PC-9 (cell line): ENCODE measurements around the gene ITM2C. TPM values are rescaled to one million over a fixed set of nuclear protein-coding genes. Genes with fewer than 3 reads are reported as not detected.

Experiments used
- BruUV-seq: library from RNA; stranded (reverse); fragments of 400-500 nt; replicated peaks from 2 replicates; lab custom pipeline; 2021; lab: Mats Ljungman, UMichigan
- CTCF ChIA-PET: fragments of 300-600 bp; sonication (Branson Sonifier 250); formaldehyde crosslinking; loops from one replicate; lab custom pipeline; 2022; ENCODE audit warnings: antibody characterized with exemption; lab: Charles Lee
- POLR2A ChIA-PET: fragments of 300-600 bp; sonication (Branson Sonifier 250); formaldehyde crosslinking; loops from one replicate; lab custom pipeline; 2022; ENCODE audit warnings: antibody characterized with exemption; ENCODE audit not compliant: unreplicated experiment; lab: Charles Lee
- DNase-seq, 2 experiments: peaks; one replicate each; pipeline versions ENCODE4 v3.0.0 to v3.0.0-alpha.2; 2015 to 2022; ENCODE audit warnings: mixed read lengths in 1 of 2
- H2AFZ ChIP-seq: fragments of 200-600 bp; sonication (generic); 2 replicates; pipeline ENCODE4 v1.8.1; 2017; ENCODE audit warnings: antibody characterized with exemption
- H3F3A ChIP-seq: fragments of 200-600 bp; sonication (generic); 2 replicates; pipeline ENCODE4 v1.8.1; 2017; ENCODE audit warnings: antibody characterized with exemption, mild to moderate bottlenecking, low read depth; ENCODE audit not compliant: insufficient read depth
- H3K27ac ChIP-seq: fragments of 200-600 bp; sonication (generic); 2 replicates; pipeline ENCODE4 v1.6.1; 2016; ENCODE audit warnings: mixed run types
- H3K27me3 ChIP-seq: fragments of 200-600 bp; sonication (generic); 2 replicates; pipeline ENCODE4 v1.6.1; 2016; ENCODE audit warnings: low read depth, mixed run types; ENCODE audit not compliant: insufficient read depth
- H3K36me3 ChIP-seq: fragments of 200-600 bp; sonication (generic); 2 replicates; pipeline ENCODE4 v1.6.1; 2016; ENCODE audit warnings: low read depth, mixed run types
- H3K4me1 ChIP-seq: fragments of 200-600 bp; sonication (generic); replicated peaks from 2 replicates; pipeline ENCODE4 v1.6.1; 2016; ENCODE audit warnings: mixed run types; ENCODE audit not compliant: insufficient read depth
- H3K4me2 ChIP-seq: fragments of 200-600 bp; sonication (generic); 2 replicates; pipeline ENCODE4 v1.6.1; 2017; ENCODE audit warnings: mixed run types
- H3K4me3 ChIP-seq: fragments of 200-600 bp; sonication (generic); 2 replicates; pipeline ENCODE4 v1.6.1; 2016; ENCODE audit warnings: mixed run types
- H3K79me2 ChIP-seq: fragments of 200-600 bp; sonication (generic); 2 replicates; pipeline ENCODE4 v1.6.1; 2017; ENCODE audit warnings: low read depth, mixed run types
- H3K9me2 ChIP-seq: fragments of 200-600 bp; sonication (generic); 2 replicates; pipeline ENCODE4 v1.8.1; 2017; ENCODE audit warnings: mild to moderate bottlenecking; ENCODE audit not compliant: insufficient read depth
- H3K9me3 ChIP-seq: fragments of 200-600 bp; sonication (generic); 2 replicates; pipeline ENCODE4 v1.8.1; 2016; ENCODE audit warnings: low read depth; ENCODE audit not compliant: insufficient read depth
- H4K20me1 ChIP-seq: fragments of 200-600 bp; sonication (generic); 2 replicates; pipeline ENCODE4 v1.8.1; 2017; ENCODE audit not compliant: insufficient read depth
- EZH2 ChIP-seq: fragments of 200-600 bp; sonication (generic); IDR thresholded peaks from 2 replicates; pipeline ENCODE4 v1.8.0; 2017; ENCODE audit warnings: antibody characterized with exemption, low read depth
- intact Hi-C: fragments of 100-400 bp; cut with micrococcal nuclease; formaldehyde crosslinking; loops from one replicate; pipeline ENCODE4 v1.10.0; 2022; ENCODE audit not compliant: unreplicated experiment
- total RNA-seq: library from RNA; stranded (reverse); gene quantifications from 2 replicates; pipeline ENCODE4 v1.2.3, GENCODE V29; 2021
- TF ChIP-seq, protein P1 (sequence below): fragments of 200-600 bp; sonication (generic); conservative IDR thresholded peaks from 2 replicates; pipeline ENCODE4 v1.6.1; 2017; ENCODE audit warnings: mixed run types, antibody characterized with exemption, mild to moderate bottlenecking, moderate library complexity

ITM2C gene
- total RNA-seq, 1 experiment from 2014 or later: 76.0 TPM

DNA sequence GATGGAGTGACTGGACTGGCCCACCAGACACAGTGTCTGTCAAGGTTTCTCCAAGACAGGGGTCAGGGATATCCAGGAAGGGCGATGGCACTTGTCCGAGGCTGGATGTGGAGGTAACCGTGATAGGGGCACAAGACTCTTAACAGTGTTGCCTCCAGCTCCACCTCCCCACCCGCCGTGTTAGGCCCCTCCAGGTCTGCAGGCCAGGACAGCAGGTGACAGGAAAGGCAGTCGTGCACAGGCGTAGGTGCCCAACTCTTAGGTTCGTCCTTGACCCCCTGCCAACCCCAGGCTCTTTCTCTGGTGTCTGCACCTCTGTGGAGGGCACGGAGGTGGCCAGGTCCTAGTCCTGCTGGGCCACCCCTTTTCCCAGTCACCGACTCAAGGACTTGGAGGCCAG lies 10.1 kb downstream of the ITM2C start:
- Histone ChIP-seq H3K27me3 (no peaks in the 10 kb centered on the region), H2AFZ (no peak overlapping the region), H3K27ac (no peak overlapping the region), H3K79me2 (no peaks in the 10 kb centered on the region), H3K4me1 (no peaks in the 10 kb centered on the region), H3K4me3 (no peak overlapping the region), H4K20me1 (no peaks in the 10 kb centered on the region), H3K4me2 (no peak overlapping the region), H3F3A (no peaks in the 10 kb centered on the region), H3K9me2 (no peaks in the 10 kb centered on the region), H3K9me3 (no peaks in the 10 kb centered on the region), H3K36me3 (no peaks in the 10 kb centered on the region)
- no peak for TF ChIP-seq EZH2
- TF ChIP-seq, protein P1, sequence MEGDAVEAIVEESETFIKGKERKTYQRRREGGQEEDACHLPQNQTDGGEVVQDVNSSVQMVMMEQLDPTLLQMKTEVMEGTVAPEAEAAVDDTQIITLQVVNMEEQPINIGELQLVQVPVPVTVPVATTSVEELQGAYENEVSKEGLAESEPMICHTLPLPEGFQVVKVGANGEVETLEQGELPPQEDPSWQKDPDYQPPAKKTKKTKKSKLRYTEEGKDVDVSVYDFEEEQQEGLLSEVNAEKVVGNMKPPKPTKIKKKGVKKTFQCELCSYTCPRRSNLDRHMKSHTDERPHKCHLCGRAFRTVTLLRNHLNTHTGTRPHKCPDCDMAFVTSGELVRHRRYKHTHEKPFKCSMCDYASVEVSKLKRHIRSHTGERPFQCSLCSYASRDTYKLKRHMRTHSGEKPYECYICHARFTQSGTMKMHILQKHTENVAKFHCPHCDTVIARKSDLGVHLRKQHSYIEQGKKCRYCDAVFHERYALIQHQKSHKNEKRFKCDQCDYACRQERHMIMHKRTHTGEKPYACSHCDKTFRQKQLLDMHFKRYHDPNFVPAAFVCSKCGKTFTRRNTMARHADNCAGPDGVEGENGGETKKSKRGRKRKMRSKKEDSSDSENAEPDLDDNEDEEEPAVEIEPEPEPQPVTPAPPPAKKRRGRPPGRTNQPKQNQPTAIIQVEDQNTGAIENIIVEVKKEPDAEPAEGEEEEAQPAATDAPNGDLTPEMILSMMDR: no peak
- POLR2A ChIA-PET: no interaction called here
- no TSS peak for BruUV-seq
- CTCF ChIA-PET: no interaction called here
- intact Hi-C loops: no loop called here
- DNase-seq: no peak

DNA sequence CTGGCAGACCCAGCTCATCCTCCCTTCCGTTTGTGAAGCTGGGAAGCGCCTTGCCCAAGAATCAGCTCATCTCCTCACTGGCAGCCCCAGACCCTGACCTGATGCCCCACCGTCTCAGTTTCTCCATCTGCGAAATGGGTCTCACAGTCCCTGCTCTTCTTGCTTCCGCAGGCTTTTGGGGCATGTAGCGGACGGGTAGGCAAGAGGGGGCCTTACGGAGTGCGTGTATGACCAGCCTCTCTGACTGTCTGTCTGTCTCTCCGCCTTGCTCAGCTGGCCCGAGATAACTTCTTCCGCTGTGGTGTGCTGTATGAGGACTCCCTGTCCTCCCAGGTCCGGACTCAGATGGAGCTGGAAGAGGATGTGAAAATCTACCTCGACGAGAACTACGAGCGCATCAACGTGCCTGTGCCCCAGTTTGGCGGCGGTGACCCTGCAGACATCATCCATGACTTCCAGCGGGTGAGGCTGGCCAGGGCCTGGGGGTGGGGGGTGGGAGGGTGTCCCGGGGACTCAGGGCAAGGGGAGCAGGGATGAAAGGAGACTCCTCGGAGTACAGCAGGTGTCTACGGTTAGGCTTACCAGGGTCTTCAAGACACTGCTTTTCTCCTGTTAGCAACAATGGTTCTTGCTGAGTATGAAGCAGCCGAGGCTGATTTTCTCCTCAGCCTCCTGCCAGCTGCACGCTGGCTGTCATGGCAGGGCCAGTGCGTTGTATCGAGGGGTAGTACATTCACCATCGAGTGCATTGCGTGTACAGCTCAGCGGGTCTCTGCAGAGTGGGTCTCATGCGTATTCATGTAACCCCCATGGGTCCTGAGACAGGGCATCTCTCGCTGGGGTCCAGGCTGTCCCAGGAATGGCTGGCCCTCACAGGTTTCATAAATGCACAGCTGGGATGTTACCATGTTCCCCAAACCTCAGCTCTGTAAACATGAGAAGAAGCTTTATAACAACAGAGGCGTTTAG lies 10.9 kb downstream of the ITM2C start:
- CTCF ChIA-PET: no interaction called here

DNA sequence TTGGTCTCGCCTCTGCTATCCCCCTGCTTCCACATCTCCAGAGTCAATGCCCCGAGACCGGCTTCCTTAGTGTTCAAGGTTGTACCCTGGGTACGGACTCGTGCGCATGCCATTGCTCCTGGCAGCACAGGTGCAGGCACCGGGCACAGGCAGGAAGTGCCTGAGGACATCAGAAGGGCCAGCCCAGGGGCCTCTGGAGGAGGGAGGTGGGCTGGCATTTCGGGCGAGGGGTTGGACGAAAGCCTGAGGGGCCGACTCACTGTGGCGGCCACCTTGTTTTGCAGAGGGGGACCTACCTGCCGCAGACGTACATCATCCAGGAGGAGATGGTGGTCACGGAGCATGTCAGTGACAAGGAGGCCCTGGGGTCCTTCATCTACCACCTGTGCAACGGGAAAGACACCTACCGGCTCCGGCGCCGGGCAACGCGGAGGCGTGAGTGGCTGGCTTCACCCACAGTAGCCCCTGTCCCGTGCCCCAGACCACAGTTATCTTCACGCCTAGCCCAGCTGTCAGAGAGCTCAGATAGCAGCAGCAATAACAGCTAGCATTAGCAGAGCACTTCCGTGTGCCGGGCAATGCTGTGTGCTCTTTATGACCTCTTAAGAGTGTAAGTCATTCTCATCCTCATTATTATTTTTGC lies 12.5 kb downstream of the ITM2C start:
- no peak for DNase-seq
- TF ChIP-seq EZH2: no peak
- TF ChIP-seq, protein P1: no peak
- Histone ChIP-seq H3K4me2 (no peak overlapping the region), H3K9me2 (no peaks in the 10 kb centered on the region), H3K79me2 (no peaks in the 10 kb centered on the region), H3K36me3 (no peaks in the 10 kb centered on the region), H3K4me3 (no peak overlapping the region), H3K27ac (no peak overlapping the region), H3K27me3 (no peaks in the 10 kb centered on the region), H2AFZ (no peak overlapping the region), H4K20me1 (no peaks in the 10 kb centered on the region), H3F3A (no peaks in the 10 kb centered on the region), H3K4me1 (no peaks in the 10 kb centered on the region), H3K9me3 (no peaks in the 10 kb centered on the region)
- POLR2A ChIA-PET: no interaction called here
- CTCF ChIA-PET: no interaction called here
- intact Hi-C loops: no loop called here
- no TSS peak for BruUV-seq

More for the DNA sequence above, 10.9 kb downstream of the ITM2C start:
- H3K36me3 ChIP-seq: no peaks in the 10 kb centered on the region
- no peak for TF ChIP-seq EZH2
- TF ChIP-seq, protein P1: no peak
- no peak overlapping the region for H3K4me3 ChIP-seq
- H3K9me2 ChIP-seq: no peaks in the 10 kb centered on the region
- no peaks in the 10 kb centered on the region for H3K79me2 ChIP-seq
- no peak overlapping the region for H3K4me2 ChIP-seq
- no peak overlapping the region for H2AFZ ChIP-seq
- no peaks in the 10 kb centered on the region for H3K27me3 ChIP-seq
- BruUV-seq: no TSS peak
- H3K27ac ChIP-seq: no peak overlapping the region
- POLR2A ChIA-PET: interaction anchor here (0.6 kb wide), 1 partner anchor 8 kb away, joined by 14 read pairs; no protein-coding TSS in a partner anchor
- H4K20me1 ChIP-seq: no peaks in the 10 kb centered on the region
- no peaks in the 10 kb centered on the region for H3F3A ChIP-seq
- no peaks in the 10 kb centered on the region for H3K9me3 ChIP-seq
- H3K4me1 ChIP-seq: no peaks in the 10 kb centered on the region
- intact Hi-C loops: no loop called here
- DNase-seq: no peak
